GM18870 (cell line): ENCODE measurements around the gene FGF10.

Source experiments
- ATAC-seq: cut with Tn5 transposase; IDR thresholded peaks from one replicate; pipeline ENCODE4 v1.9.1; 2021; ENCODE audit warnings: moderate library complexity; ENCODE audit not compliant: unreplicated experiment

Gene FGF10

GRCh38 chr5:44260793-44261192 is 128.4 kb downstream of the FGF10 start:
- ATAC-seq: no peak

- no peak for ATAC-seq
These were observed 131.4 kb downstream of the FGF10 start for GRCh38 chr5:44257653-44258365.

DNA sequence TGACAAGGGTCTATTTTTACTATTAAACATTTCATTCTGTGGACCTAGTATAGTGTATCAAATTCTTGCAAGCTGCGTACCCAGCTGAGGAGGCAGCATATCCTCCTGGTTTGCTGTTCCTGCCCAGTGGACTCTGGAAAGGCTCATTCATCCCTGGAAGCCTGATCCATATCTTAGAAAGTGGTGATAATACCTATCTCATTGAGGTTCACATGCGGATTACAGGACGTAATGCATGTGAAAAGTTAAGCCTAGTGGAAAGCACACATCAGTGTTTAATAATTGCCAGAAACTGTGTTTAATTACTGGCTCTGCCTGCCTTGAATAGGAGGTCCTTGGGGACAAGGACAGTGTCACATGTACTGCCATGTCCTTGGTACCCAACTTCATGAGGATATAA is 132.0 kb downstream of the FGF10 start:
- ATAC-seq: no peak
